ENCODE data around the gene POLR3A. TPM values are rescaled to one million over a fixed set of nuclear protein-coding genes. Genes with fewer than 3 reads are reported as not detected.

POLR3A gene
- total and polyA plus RNA-seq, 2 of the 13 experiments (the other 11 are each of a cell fraction or from before 2014, with no cell fraction given) = 13.6 to 19.2 TPM

- ATAC-seq (no peak), FAIRE-seq (no peak), DNase-seq (ENCODE audit: low spot score) (no peak)
- H4K20me1 ChIP-seq (ENCODE audit: insufficient read depth, low read length) = no peaks in the 10 kb centered on the region
- CTCF ChIA-PET (ENCODE audit: low intra/inter-chr PET ratio, low total read pairs) = no interaction called here
- peak overlapping the region; percentile 29 for H2AFZ ChIP-seq (ENCODE audit: low read length)
- H3K4me1 ChIP-seq (ENCODE audit: insufficient read depth, low read length) = peaks cover 58% of the 10 kb centered on the region
- POLR2A ChIA-PET = interaction anchor here (2.7 kb wide), 1 partner anchor 13 kb away, joined by 14 read pairs; the partner anchor contains the start of gene DLG5
- no peak overlapping the region for H3K4me3 ChIP-seq (replicated peaks in 1 of 3; ENCODE audit: insufficient read depth in 1 of 3, low read depth in 2 of 3, low read length in 3 of 3)
- BruUV-seq (replicated peaks) = no TSS peak
- no peak overlapping the region for H3K9ac ChIP-seq (ENCODE audit: insufficient read depth, low read depth, low read length)
- H3K9me3 ChIP-seq (ENCODE audit: low read length) = no peaks in the 10 kb centered on the region
- 15% methylated on average over 3 of the region's 3 CpGs for WGBS (ENCODE audit: low lambda C conversion rate)
- H3K27me3 ChIP-seq (ENCODE audit: control insufficient read depth in 1 of 2, insufficient read depth in 2 of 2, low read length in 2 of 2) = no peaks in the 10 kb centered on the region; a peak in 2 of 5 replicates
- no peak for TF ChIP-seq ZNF317 (CRISPR knock-in tag; IDR thresholded peaks at IDR 0.05)
- H3K79me2 ChIP-seq (ENCODE audit: insufficient read depth, low read length) = no peaks in the 10 kb centered on the region
- H3K27ac ChIP-seq (ENCODE audit: extremely low read length, insufficient read depth, low read length) = no peak overlapping the region
- in situ Hi-C loops (cut with HindIII; ENCODE audit: extremely low pct_ligation_motif_present, low pct_unique_long_range_greater_than_20kb) (no loop called here), intact Hi-C loops (cut with micrococcal nuclease; ENCODE audit: unreplicated experiment) (no loop called here)
- no peaks in the 10 kb centered on the region for H3K36me3 ChIP-seq (replicated peaks in 1 of 2; ENCODE audit: control insufficient read depth in 1 of 2, insufficient read depth in 2 of 2, low read length in 2 of 2)
- H3K4me2 ChIP-seq (ENCODE audit: low read depth, low read length) = no peak overlapping the region
These were observed 88.7 kb downstream of the POLR3A start for GRCh38 chr10:77940627-77941026.

GRCh38 chr10:77940225-77940624 lies 89.1 kb downstream of the POLR3A start:
- BruUV-seq (replicated peaks) = no TSS peak
- no peak for DNase-seq (ENCODE audit: low spot score)
- Histone ChIP-seq H3K79me2 (ENCODE audit: insufficient read depth, low read length) (no peaks in the 10 kb centered on the region), H3K4me2 (ENCODE audit: low read depth, low read length) (no peak overlapping the region), H3K27ac (ENCODE audit: extremely low read length, insufficient read depth, low read length) (no peak overlapping the region), H3K36me3 (replicated peaks in 1 of 2; ENCODE audit: control insufficient read depth in 1 of 2, insufficient read depth in 2 of 2, low read length in 2 of 2) (no peaks in the 10 kb centered on the region), H4K20me1 (ENCODE audit: insufficient read depth, low read length) (no peaks in the 10 kb centered on the region), H3K27me3 (ENCODE audit: control insufficient read depth in 1 of 2, insufficient read depth in 2 of 2, low read length in 2 of 2) (no peaks in the 10 kb centered on the region; a peak in 2 of 5 replicates), H3K9ac (ENCODE audit: insufficient read depth, low read depth, low read length) (no peak overlapping the region), H3K4me3 (replicated peaks in 1 of 3; ENCODE audit: insufficient read depth in 1 of 3, low read depth in 2 of 3, low read length in 3 of 3) (no peak overlapping the region), H3K9me3 (ENCODE audit: low read length) (no peaks in the 10 kb centered on the region), H2AFZ (ENCODE audit: low read length) (peak overlapping the region; percentile 29), H3K4me1 (ENCODE audit: insufficient read depth, low read length) (peaks cover 54% of the 10 kb centered on the region)
- no peak for ATAC-seq
- no peak for FAIRE-seq
- TF ChIP-seq ZNF280B (CRISPR knock-in tag; IDR thresholded peaks at IDR 0.05; ENCODE audit: borderline replicate concordance) (no peak), ZNF629 (CRISPR knock-in tag; conservative IDR thresholded peaks at IDR 0.05) (peak; percentile 23; the same call in 1 of the 2 replicates)
- intact Hi-C loops (cut with micrococcal nuclease; ENCODE audit: unreplicated experiment) = no loop called here
- ChIA-PET CTCF (ENCODE audit: low intra/inter-chr PET ratio, low total read pairs) (no interaction called here), POLR2A (interaction anchor here (1.2 to 2.7 kb wide), 2 partner anchors 13 to 21 kb away, joined by 3 to 14 read pairs; partner anchors contain the start of gene DLG5)
- WGBS (ENCODE audit: low lambda C conversion rate) = 83% methylated on average over 2 of the region's 2 CpGs
- in situ Hi-C loops (cut with HindIII; ENCODE audit: extremely low pct_ligation_motif_present, low pct_unique_long_range_greater_than_20kb) = no loop called here
